HepG2 (cell line): ENCODE measurements around the gene ATIC. TPM values are rescaled to one million over a fixed set of nuclear protein-coding genes. Genes with fewer than 3 reads are reported as not detected.

Experiments used
- ATAC-seq: fragments of 200-7000 bp; cut with Tn5 transposase; 3 replicates; pipeline ENCODE4 v1.9.1; 2020; ENCODE audit warnings: mild to moderate bottlenecking, moderate library complexity
- BruUV-seq: library from RNA; stranded (reverse); fragments of 400-500 nt; replicated peaks from 2 replicates; lab custom pipeline; 2021; lab: Mats Ljungman, UMichigan
- CTCF ChIA-PET: fragments of 300-600 bp; formaldehyde crosslinking; extraction: SDS; loops from one replicate; lab custom pipeline; 2021; ENCODE audit warnings: low total read pairs, inconsistent platforms, low intra/inter-chr PET ratio; lab: Yijun Ruan, JAX
- POLR2A ChIA-PET: fragments of 350-600 bp; sonication (Branson Sonifier 250); formaldehyde crosslinking; loops from one replicate; lab custom pipeline; 2020; ENCODE audit warnings: antibody characterized with exemption, inconsistent platforms; lab: Yijun Ruan, JAX
- DNase-seq: peaks from one replicate; pipeline ENCODE4 v3.0.0-alpha.2; 2015; ENCODE audit warnings: low spot score
- FAIRE-seq: peaks from 3 replicates; lab custom pipeline; 2011; peaks lifted over from hg19 to GRCh38; lab: Jason Lieb, UNC
- H2AFZ ChIP-seq: one replicate; pipeline ENCODE4 v1.6.1; 2011; ENCODE audit warnings: low read length, inconsistent platforms
- H3K27ac ChIP-seq: fragments of 300-600 bp; 3 replicates; pipeline ENCODE4 v1.8.0; 2011; ENCODE audit warnings: mixed run types, mild to moderate bottlenecking, mixed read lengths, low read length, inconsistent platforms; ENCODE audit not compliant: insufficient read depth; ENCODE audit errors: extremely low read length
- H3K27me3 ChIP-seq, 2 experiments: fragments of 200-600 bp in 1 of 2; 2 replicates in 1 of 2; 3 replicates in 1 of 2; pipeline versions ENCODE4 v1.6.0 to v1.8.0; 2011; ENCODE audit warnings: low read length in 2 of 2, mild to moderate bottlenecking in 2 of 2, moderate library complexity in 2 of 2, inconsistent platforms in 1 of 2; ENCODE audit not compliant: insufficient read depth in 2 of 2, control insufficient read depth in 1 of 2
- H3K36me3 ChIP-seq, 2 experiments: fragments of 200-600 bp in 1 of 2; replicated peaks in 1 of 2; 2 replicates in 1 of 2; 3 replicates in 1 of 2; pipeline versions ENCODE4 v1.5.1 to v1.8.0; 2011; ENCODE audit warnings: low read length in 2 of 2, inconsistent platforms in 1 of 2; ENCODE audit not compliant: insufficient read depth in 2 of 2, control insufficient read depth in 1 of 2
- H3K4me1 ChIP-seq: 2 replicates; pipeline ENCODE4 v1.5.1; 2012; ENCODE audit warnings: low read length, inconsistent platforms; ENCODE audit not compliant: insufficient read depth
- H3K4me2 ChIP-seq: 2 replicates; pipeline ENCODE4 v1.6.0; 2011; ENCODE audit warnings: low read depth, low read length, inconsistent platforms
- H3K4me3 ChIP-seq, 3 experiments: fragments of 200-600 bp in 1 of 3; sonication (generic), shearing (Covaris generic) in 1 of 3; replicated peaks in 1 of 3; 2 replicates each; pipeline ENCODE4 v1.5.1; 2011 to 2016; ENCODE audit warnings: low read length in 3 of 3, inconsistent platforms in 2 of 3, low read depth in 2 of 3, mild to moderate bottlenecking in 2 of 3, control low read depth in 1 of 3, mixed read lengths in 1 of 3; ENCODE audit not compliant: insufficient read depth in 1 of 3
- H3K79me2 ChIP-seq: one replicate; pipeline ENCODE4 v1.6.1; 2011; ENCODE audit warnings: low read length, inconsistent platforms; ENCODE audit not compliant: insufficient read depth
- H3K9ac ChIP-seq: 2 replicates; pipeline ENCODE4 v1.6.0; 2011; ENCODE audit warnings: mild to moderate bottlenecking, low read depth, low read length, inconsistent platforms; ENCODE audit not compliant: insufficient read depth
- H3K9me3 ChIP-seq: 2 replicates; pipeline ENCODE4 v1.5.1; 2012; ENCODE audit warnings: mild to moderate bottlenecking, low read length
- H4K20me1 ChIP-seq: 2 replicates; pipeline ENCODE4 v1.6.0; 2011; ENCODE audit warnings: inconsistent platforms, mild to moderate bottlenecking, low read length, moderate library complexity; ENCODE audit not compliant: insufficient read depth
- AGO2 ChIP-seq: fragments of 200-400 bp; formaldehyde crosslinking; optimal IDR thresholded peaks from 2 replicates; pipeline ENCODE3; 2017; ENCODE audit warnings: mild to moderate bottlenecking, low read depth, low read length, moderate library complexity
- EHMT2 ChIP-seq: fragments of 200-600 bp; sonication (generic); IDR thresholded peaks from 2 replicates; pipeline ENCODE4 v1.7.0; 2017; ENCODE audit warnings: antibody characterized with exemption, low read depth, low read length, borderline replicate concordance
- HDAC2 ChIP-seq: sonication (generic); formaldehyde crosslinking; IDR thresholded peaks from 2 replicates; pipeline ENCODE4 v1.4.0; 2020; ENCODE audit warnings: missing genetic modification reagents
- HIC2 ChIP-seq: sonication (generic); formaldehyde crosslinking; IDR thresholded peaks from 2 replicates; pipeline ENCODE4 v1.9.0; 2022; ENCODE audit warnings: low read depth, missing genetic modification reagents
- HIVEP1 ChIP-seq: sonication (generic); formaldehyde crosslinking; IDR thresholded peaks from 2 replicates; pipeline ENCODE4 v1.4.0; 2020; ENCODE audit warnings: mild to moderate bottlenecking, missing genetic modification reagents
- KLF9 ChIP-seq: IDR thresholded peaks from 2 replicates; pipeline ENCODE4 v1.6.1; 2016; ENCODE audit warnings: low read depth
- LBX2 ChIP-seq: sonication (generic); formaldehyde crosslinking; IDR thresholded peaks from 2 replicates; pipeline ENCODE4 v1.5.0; 2020; ENCODE audit warnings: missing genetic modification reagents, mild to moderate bottlenecking, borderline replicate concordance
- MED1 ChIP-seq: sonication (generic); formaldehyde crosslinking; IDR thresholded peaks from 2 replicates; pipeline ENCODE4 v1.4.0; 2020; ENCODE audit warnings: missing genetic modification reagents
- NFYB ChIP-seq: sonication (generic); formaldehyde crosslinking; IDR thresholded peaks from 2 replicates; pipeline ENCODE4 v1.4.0; 2020; ENCODE audit warnings: missing genetic modification reagents
- PHB2 ChIP-seq: fragments of 450-650 bp; IDR thresholded peaks from 2 replicates; pipeline ENCODE4 v1.6.1; 2018; ENCODE audit not compliant: partially characterized antibody
- POLR2AphosphoS5 ChIP-seq: IDR thresholded peaks from 2 replicates; pipeline ENCODE4 v1.6.1; 2012; ENCODE audit warnings: low read depth, low read length
- RARA ChIP-seq: IDR thresholded peaks from 2 replicates; pipeline ENCODE4 v1.6.1; 2016; ENCODE audit warnings: missing genetic modification reagents, missing compliant biosample characterization
- SCMH1 ChIP-seq: sonication (generic); formaldehyde crosslinking; IDR thresholded peaks from 2 replicates; pipeline ENCODE4 v1.9.0; 2021; ENCODE audit warnings: missing genetic modification reagents, mild to moderate bottlenecking, borderline replicate concordance
- THAP11 ChIP-seq: IDR thresholded peaks from 2 replicates; pipeline ENCODE4 v1.6.1; 2016; ENCODE audit warnings: missing biosample characterization, missing genetic modification reagents
- YY1 ChIP-seq: IDR thresholded peaks from 2 replicates; pipeline ENCODE4 v1.6.1; 2011; ENCODE audit warnings: low read length, low read depth, moderate library complexity, mild to moderate bottlenecking; ENCODE audit not compliant: insufficient read depth, insufficient replicate concordance
- ZMYM4 ChIP-seq: sonication (generic); formaldehyde crosslinking; IDR thresholded peaks from 2 replicates; pipeline ENCODE4 v1.8.1; 2023; ENCODE audit warnings: mild to moderate bottlenecking, missing genetic modification reagents
- ZNF12 ChIP-seq: sonication (generic); formaldehyde crosslinking; IDR thresholded peaks from 2 replicates; pipeline ENCODE4 v1.5.0; 2020; ENCODE audit warnings: missing genetic modification reagents
- ZNF205 ChIP-seq: IDR thresholded peaks from 2 replicates; pipeline ENCODE4 v1.6.1; 2018; ENCODE audit warnings: missing biosample characterization, missing genetic modification reagents
- ZNF326 ChIP-seq: sonication (generic); formaldehyde crosslinking; IDR thresholded peaks from 2 replicates; pipeline ENCODE4 v1.4.0; 2020; ENCODE audit warnings: missing genetic modification reagents, borderline replicate concordance
- ZNF44 ChIP-seq: sonication (generic); formaldehyde crosslinking; IDR thresholded peaks from 2 replicates; pipeline ENCODE4 v1.5.1; 2020; ENCODE audit warnings: mild to moderate bottlenecking, missing genetic modification reagents
- ZNF501 ChIP-seq: sonication (generic); formaldehyde crosslinking; IDR thresholded peaks from 2 replicates; pipeline ENCODE4 v1.5.1; 2020; ENCODE audit warnings: mild to moderate bottlenecking, moderate library complexity, missing genetic modification reagents
- ZNF574 ChIP-seq: sonication (generic); formaldehyde crosslinking; IDR thresholded peaks from 2 replicates; pipeline ENCODE4 v1.4.0; 2020; ENCODE audit warnings: missing genetic modification reagents
- WGBS: methylation state at CpG from one replicate; pipeline ENCODE4 v1.1.6; 2017; ENCODE audit warnings: low lambda C conversion rate; 5-methylcytosine and 5-hydroxymethylcytosine counted together
- in situ Hi-C: cut with HindIII; loops from 2 replicates; pipeline ENCODE4 v1.10.0; 2017; ENCODE audit warnings: low pct_unique_long_range_greater_than_20kb; ENCODE audit not compliant: extremely low pct_ligation_motif_present
- intact Hi-C: fragments of 100-400 bp; cut with micrococcal nuclease; formaldehyde crosslinking; loops from one replicate; pipeline ENCODE4 v1.10.0; 2022; ENCODE audit not compliant: unreplicated experiment
- polyA plus RNA-seq, 8 experiments: library from polyadenylated mRNA; depleted of rRNA in 3 of 8; stranded (reverse) in 7 of 8; unstranded in 1 of 8; fragments of >200 nt; fragmentation: Illumina TruSeq in 4 of 8; extraction: Trizol in 4 of 8; gene quantifications; 2 replicates each; pipeline versions ENCODE4 v1.2.1 to v1.2.3, GENCODE V29; 2011 to 2016; ENCODE audit warnings: low read depth in 4 of 8, missing spikeins in 1 of 8, mixed read lengths in 1 of 8; ENCODE audit not compliant: insufficient read depth in 1 of 8
- total RNA-seq, 5 experiments: library from RNA; depleted of rRNA; stranded (reverse); fragments of >200 nt; fragmentation: Illumina TruSeq; extraction: Trizol; gene quantifications; 2 replicates each; pipeline ENCODE4 v1.2.3, GENCODE V29; 2016; ENCODE audit warnings: low read depth in 1 of 5

The ATIC gene
- total and polyA plus RNA-seq, 2 of the 13 experiments (the other 11 are each of a cell fraction or from before 2014, with no cell fraction given), result 89.8 to 146 TPM

GRCh38 chr2:215367662-215368492 is 56.0 kb downstream of the ATIC start:
- CTCF ChIA-PET, result no interaction called here
- peaks cover 48 to 96% of the 10 kb centered on the region in 2 experiments for H3K36me3 ChIP-seq
- ATAC-seq, result no peak
- no peak for TF ChIP-seq ZMYM4 (CRISPR knock-in tag)
- no peak for TF ChIP-seq KLF9
- peak; percentile 50 for TF ChIP-seq AGO2
- no peak for TF ChIP-seq HDAC2 (CRISPR knock-in tag)
- TF ChIP-seq ZNF12 (CRISPR knock-in tag), result no peak
- no peak for TF ChIP-seq RARA (CRISPR knock-in tag)
- no peak for TF ChIP-seq ZNF501 (CRISPR knock-in tag)
- no peak for TF ChIP-seq HIC2
- no peak for TF ChIP-seq ZNF574 (CRISPR knock-in tag)
- no peak for TF ChIP-seq EHMT2
- TF ChIP-seq PHB2, result no peak
- TF ChIP-seq LBX2, result no peak
- no peak for TF ChIP-seq HIVEP1 (CRISPR knock-in tag)
- TF ChIP-seq NFYB (CRISPR knock-in tag), result no peak
- no peak for TF ChIP-seq ZNF326
- no peak for TF ChIP-seq ZNF205 (CRISPR knock-in tag)
- no peak for TF ChIP-seq MED1 (CRISPR knock-in tag)
- 0 out of 2 replicates have a peak, but pooled peaks have one; percentile 55 for TF ChIP-seq POLR2AphosphoS5
- no peak for TF ChIP-seq SCMH1
- TF ChIP-seq ZNF44 (CRISPR knock-in tag), result no peak
- TF ChIP-seq YY1, result no peak
- TF ChIP-seq THAP11 (CRISPR knock-in tag), result no peak

More at GRCh38 chr2:215367662-215368492, 56.0 kb downstream of the ATIC start:
- H3K4me1 ChIP-seq, result no peaks in the 10 kb centered on the region
- no TSS peak for BruUV-seq
- no peak for FAIRE-seq
- in situ Hi-C loops, result no loop called here
- DNase-seq, result no peak
- H3K4me3 ChIP-seq, result no peak overlapping the region
- H3K9me3 ChIP-seq, result no peaks in the 10 kb centered on the region
- WGBS, result 95% methylated on average over 11 of the region's 11 CpGs
- POLR2A ChIA-PET, result no interaction called here
- H4K20me1 ChIP-seq, result peaks cover 23% of the 10 kb centered on the region
- H3K79me2 ChIP-seq, result no peaks in the 10 kb centered on the region
- H3K9ac ChIP-seq, result no peak overlapping the region
- intact Hi-C loops, result no loop called here
- no peak overlapping the region for H3K4me2 ChIP-seq
- peak overlapping the region; percentile 14 for H3K27ac ChIP-seq
- no peaks in the 10 kb centered on the region for H3K27me3 ChIP-seq
- H2AFZ ChIP-seq, result no peak overlapping the region
